Suprapubic skin (tissue), 4 donors: ENCODE measurements around the gene LPCAT1. TPM values are rescaled to one million over a fixed set of nuclear protein-coding genes. Genes with fewer than 3 reads are reported as not detected.

Experiments
- DNase-seq, 2 donors: peaks; one replicate each; pipeline ENCODE4 v3.0.0-alpha.2; 2019; ENCODE audit warnings: low spot score in 2 of 2
- H3K27ac ChIP-seq: fragments of 200-600 bp; sonication (generic); one replicate; pipeline ENCODE4 v1.5.1; 2019
- H3K27me3 ChIP-seq: fragments of 200-600 bp; sonication (generic); one replicate; pipeline ENCODE4 v1.5.1; 2019
- H3K36me3 ChIP-seq: fragments of 200-600 bp; sonication (generic); one replicate; pipeline ENCODE4 v1.5.1; 2019
- H3K4me1 ChIP-seq: fragments of 200-600 bp; sonication (generic); one replicate; pipeline ENCODE4 v1.5.1; 2019
- H3K4me3 ChIP-seq: fragments of 200-600 bp; sonication (generic); one replicate; pipeline ENCODE4 v1.5.1; 2019; ENCODE audit warnings: mild to moderate bottlenecking
- H3K9me3 ChIP-seq: fragments of 200-600 bp; sonication (generic); one replicate; pipeline ENCODE4 v1.5.1; 2019
- EP300 ChIP-seq: sonication (generic); formaldehyde crosslinking; IDR thresholded peaks from one replicate; pipeline ENCODE4 v1.6.1; 2017; ENCODE audit warnings: antibody characterized with exemption
- POLR2A ChIP-seq, 2 donors: fragments of 450-650 bp; IDR thresholded peaks; one replicate each; pipeline ENCODE4 v1.6.1; 2017; ENCODE audit warnings: antibody characterized with exemption in 2 of 2, mild to moderate bottlenecking in 2 of 2, moderate library complexity in 2 of 2
- POLR2AphosphoS5 ChIP-seq, 3 donors: sonication (generic); formaldehyde crosslinking; IDR thresholded peaks; one replicate each; pipeline ENCODE4 v1.6.1; 2017; ENCODE audit warnings: antibody characterized with exemption in 3 of 3
- WGBS: methylation state at CpG from one replicate; pipeline ENCODE4 v1.1.5; 2018; 5-methylcytosine and 5-hydroxymethylcytosine counted together
- total RNA-seq, 4 donors: library from RNA; depleted of rRNA; stranded (reverse); fragments of >200 nt; gene quantifications; one replicate each; pipeline ENCODE4 v1.1.0, GENCODE V29; 2016
- TF ChIP-seq, protein P1 (sequence below), 2 donors: fragments of 200-600 bp in 1 of 2; fragments of 450-650 bp in 1 of 2; sonication (generic) in 1 of 2; IDR thresholded peaks; one replicate each; pipeline ENCODE4 v1.5.1; 2016 to 2019; ENCODE audit warnings: antibody characterized with exemption in 2 of 2, mild to moderate bottlenecking in 1 of 2, moderate library complexity in 1 of 2

LPCAT1 gene
- total RNA-seq, 4 donors from 2014 or later: 11.3 to 21.0 (median 13.8) TPM

DNA sequence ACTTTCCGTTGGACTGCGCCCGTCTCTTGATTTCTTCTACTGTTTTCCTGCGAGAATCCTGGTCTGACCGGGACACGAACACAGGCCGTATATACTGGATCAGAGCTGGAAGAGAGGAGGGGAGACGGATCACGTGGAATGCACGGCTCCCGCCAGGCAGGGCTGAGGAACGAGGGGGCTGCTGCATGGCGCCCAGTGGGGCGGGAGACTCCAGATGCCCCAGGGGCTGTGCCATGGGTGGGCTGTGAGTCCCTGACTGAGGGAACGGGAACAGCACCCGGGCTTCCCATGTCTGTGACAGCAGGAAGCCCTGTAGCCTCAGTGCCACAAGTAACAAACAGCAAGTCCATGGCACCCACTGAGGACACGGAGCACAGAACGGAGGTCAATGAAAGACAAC, 34.0 kb downstream of the LPCAT1 start:
- TF ChIP-seq, protein P1, sequence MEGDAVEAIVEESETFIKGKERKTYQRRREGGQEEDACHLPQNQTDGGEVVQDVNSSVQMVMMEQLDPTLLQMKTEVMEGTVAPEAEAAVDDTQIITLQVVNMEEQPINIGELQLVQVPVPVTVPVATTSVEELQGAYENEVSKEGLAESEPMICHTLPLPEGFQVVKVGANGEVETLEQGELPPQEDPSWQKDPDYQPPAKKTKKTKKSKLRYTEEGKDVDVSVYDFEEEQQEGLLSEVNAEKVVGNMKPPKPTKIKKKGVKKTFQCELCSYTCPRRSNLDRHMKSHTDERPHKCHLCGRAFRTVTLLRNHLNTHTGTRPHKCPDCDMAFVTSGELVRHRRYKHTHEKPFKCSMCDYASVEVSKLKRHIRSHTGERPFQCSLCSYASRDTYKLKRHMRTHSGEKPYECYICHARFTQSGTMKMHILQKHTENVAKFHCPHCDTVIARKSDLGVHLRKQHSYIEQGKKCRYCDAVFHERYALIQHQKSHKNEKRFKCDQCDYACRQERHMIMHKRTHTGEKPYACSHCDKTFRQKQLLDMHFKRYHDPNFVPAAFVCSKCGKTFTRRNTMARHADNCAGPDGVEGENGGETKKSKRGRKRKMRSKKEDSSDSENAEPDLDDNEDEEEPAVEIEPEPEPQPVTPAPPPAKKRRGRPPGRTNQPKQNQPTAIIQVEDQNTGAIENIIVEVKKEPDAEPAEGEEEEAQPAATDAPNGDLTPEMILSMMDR (IDR thresholded peaks at IDR 0.05): no peak
- no peak for TF ChIP-seq POLR2AphosphoS5 (IDR thresholded peaks at IDR 0.05)
- TF ChIP-seq POLR2A (IDR thresholded peaks at IDR 0.05): no peak
- no peak for TF ChIP-seq EP300
- H3K36me3 ChIP-seq: peaks cover 61% of the 10 kb centered on the region

DNA sequence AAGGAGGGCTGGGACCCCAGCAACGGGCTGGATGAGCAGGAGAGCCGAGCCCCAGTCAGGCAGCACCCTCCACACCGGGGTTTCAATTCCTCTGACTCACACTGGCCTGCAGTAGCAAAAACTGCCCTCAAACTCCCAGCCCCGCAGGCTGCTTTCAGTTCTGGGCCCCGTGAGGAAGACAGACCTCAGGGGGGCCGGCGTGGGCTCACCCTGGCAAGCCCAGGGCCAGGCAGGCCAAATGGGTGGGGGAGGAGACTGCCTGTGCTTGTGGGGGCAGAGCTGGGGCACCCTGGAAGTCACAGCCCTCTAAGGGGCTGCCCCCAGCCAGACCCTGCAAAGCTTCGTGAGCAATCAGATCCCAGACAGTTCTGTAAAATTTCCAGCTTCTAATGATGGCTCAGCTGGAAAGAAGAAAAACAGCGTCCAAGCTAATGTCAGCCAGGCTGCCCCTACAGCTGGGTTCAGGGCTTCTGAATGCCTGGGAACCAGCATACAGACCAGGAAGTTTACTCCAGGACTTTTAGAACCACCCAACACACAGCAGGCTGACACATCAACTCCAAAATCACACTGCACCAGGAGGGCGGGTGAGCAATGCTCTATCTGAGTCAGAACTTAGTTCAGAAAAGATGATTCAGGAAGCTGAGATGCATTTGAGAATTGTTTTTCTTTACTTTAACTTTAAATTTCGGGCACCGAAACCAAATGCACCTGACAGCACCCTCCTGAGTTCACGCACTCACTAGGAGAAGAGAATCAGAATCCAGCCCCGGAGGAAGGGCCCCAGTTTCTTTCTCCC, 34.7 kb downstream of the LPCAT1 start:
- Histone ChIP-seq H3K36me3 (peaks cover 55% of the 10 kb centered on the region), H3K4me3 (no peak overlapping the region), H3K9me3 (no peaks in the 10 kb centered on the region), H3K27me3 (no peaks in the 10 kb centered on the region), H3K4me1 (no peaks in the 10 kb centered on the region), H3K27ac (no peak overlapping the region)
- TF ChIP-seq POLR2AphosphoS5 (IDR thresholded peaks at IDR 0.05): no peak
- TF ChIP-seq POLR2A (IDR thresholded peaks at IDR 0.05): no peak
- TF ChIP-seq EP300: no peak
- TF ChIP-seq, protein P1 (IDR thresholded peaks at IDR 0.05): no peak
- no peak for DNase-seq
- 80% methylated on average over 13 of the region's 14 CpGs for WGBS

More for the DNA sequence above, 34.0 kb downstream of the LPCAT1 start:
- Histone ChIP-seq H3K27me3 (no peaks in the 10 kb centered on the region), H3K4me3 (no peak overlapping the region), H3K9me3 (no peaks in the 10 kb centered on the region), H3K4me1 (no peaks in the 10 kb centered on the region), H3K27ac (no peak overlapping the region)
- WGBS: 94% methylated on average over 18 of the region's 18 CpGs
- DNase-seq: no peak

DNA sequence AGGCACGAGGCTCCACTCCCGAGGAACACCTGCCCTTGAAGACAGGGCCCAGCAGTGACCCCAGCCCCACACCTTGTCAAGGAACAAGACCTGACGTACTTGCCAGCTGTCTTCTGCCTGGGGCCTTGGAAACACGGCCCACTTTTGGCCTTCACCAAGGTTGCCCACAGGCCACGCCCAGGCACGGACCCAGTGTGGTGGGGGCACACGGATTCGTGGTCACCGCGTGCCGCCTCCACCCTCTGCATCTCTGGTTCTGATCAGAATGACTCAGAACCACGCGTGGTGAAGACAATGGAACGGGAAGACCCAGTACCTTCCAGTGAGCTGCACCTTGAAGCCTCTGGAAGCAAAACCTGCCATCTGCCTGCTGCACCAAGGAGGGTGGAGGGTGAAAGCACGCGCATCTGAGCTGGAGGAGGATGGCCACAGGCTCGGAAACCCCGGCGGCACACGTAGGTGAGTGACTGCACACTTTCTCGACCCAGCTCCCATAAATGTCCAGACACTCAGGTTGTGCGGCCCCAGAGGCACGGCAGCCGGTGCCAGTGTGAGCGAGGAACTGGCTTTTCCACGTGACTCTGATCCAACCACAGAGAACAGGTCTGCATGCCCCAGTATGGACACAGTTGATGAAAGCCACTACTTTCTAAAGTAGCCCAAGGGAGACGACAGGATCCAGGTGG, 36.5 kb downstream of the LPCAT1 start:
- peaks cover 45% of the 10 kb centered on the region for H3K36me3 ChIP-seq
- 84% methylated on average over 19 of the region's 27 CpGs for WGBS

DNA sequence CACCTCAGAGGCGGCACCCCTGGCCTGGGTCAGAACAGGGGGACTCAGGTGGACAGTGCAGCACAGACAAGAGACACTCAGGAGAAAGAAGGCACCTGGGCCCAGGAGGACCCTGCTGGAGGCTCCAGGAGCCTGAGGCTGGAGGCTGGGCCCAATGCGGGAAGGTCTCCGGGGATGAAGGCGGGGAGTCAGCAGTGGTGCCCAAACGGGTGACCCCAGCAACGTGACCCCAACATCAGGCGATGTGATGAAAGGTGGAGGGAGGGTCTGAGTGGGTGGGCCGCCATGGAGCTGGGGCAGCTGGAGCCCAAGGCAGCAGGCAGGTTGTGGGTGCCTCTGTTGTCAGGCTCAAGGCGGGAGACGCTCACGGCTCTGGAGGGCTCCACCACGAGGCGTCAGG, 37.5 kb downstream of the LPCAT1 start:
- peaks cover 38% of the 10 kb centered on the region for H3K36me3 ChIP-seq
- H3K27me3 ChIP-seq: no peaks in the 10 kb centered on the region
- TF ChIP-seq, protein P1 (IDR thresholded peaks at IDR 0.05): no peak
- no peak for TF ChIP-seq POLR2A (IDR thresholded peaks at IDR 0.05)
- no peak for TF ChIP-seq POLR2AphosphoS5 (IDR thresholded peaks at IDR 0.05)
- no peak for TF ChIP-seq EP300

More for the DNA sequence above, 36.5 kb downstream of the LPCAT1 start:
- no peak for DNase-seq
- H3K9me3 ChIP-seq: no peaks in the 10 kb centered on the region
- no peak overlapping the region for H3K27ac ChIP-seq
- H3K27me3 ChIP-seq: no peaks in the 10 kb centered on the region
- H3K4me3 ChIP-seq: no peak overlapping the region
- H3K4me1 ChIP-seq: no peaks in the 10 kb centered on the region
- TF ChIP-seq POLR2A (IDR thresholded peaks at IDR 0.05) (no peak), EP300 (no peak), POLR2AphosphoS5 (IDR thresholded peaks at IDR 0.05) (no peak)
- TF ChIP-seq, protein P1 (IDR thresholded peaks at IDR 0.05): no peak

DNA sequence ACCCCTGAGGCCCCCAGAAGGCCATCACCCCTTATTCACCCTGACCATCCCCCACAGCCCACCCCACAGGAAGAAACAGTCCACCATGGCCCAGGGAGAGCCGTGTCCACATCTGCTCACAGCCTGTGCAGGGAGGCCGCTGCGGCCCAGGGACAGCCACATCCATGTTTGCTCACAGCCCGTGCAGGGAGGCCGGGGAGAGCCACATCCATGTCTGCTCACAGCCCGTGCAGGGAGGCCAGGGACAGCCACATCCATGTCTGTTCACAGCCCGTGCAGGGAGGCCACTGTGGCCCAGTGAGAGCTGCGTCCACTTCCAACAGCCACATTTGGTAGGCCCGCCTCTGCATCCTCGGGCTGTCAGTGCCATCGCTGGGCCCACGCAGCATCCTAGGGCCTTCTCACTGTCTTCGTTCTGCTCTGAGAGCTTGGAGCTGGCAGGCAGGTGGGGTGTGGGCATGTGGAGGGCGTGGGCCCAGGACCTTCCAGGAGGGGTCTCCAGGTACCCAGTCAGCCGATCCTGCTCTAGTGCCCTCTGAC, 38.1 kb downstream of the LPCAT1 start:
- H3K4me1 ChIP-seq: no peaks in the 10 kb centered on the region
- no peak overlapping the region for H3K4me3 ChIP-seq
- TF ChIP-seq EP300 (no peak), POLR2AphosphoS5 (IDR thresholded peaks at IDR 0.05) (no peak), POLR2A (IDR thresholded peaks at IDR 0.05) (no peak)
- TF ChIP-seq, protein P1 (IDR thresholded peaks at IDR 0.05): no peak
- H3K36me3 ChIP-seq: peaks cover 37% of the 10 kb centered on the region
- H3K9me3 ChIP-seq: no peaks in the 10 kb centered on the region
- H3K27ac ChIP-seq: no peak overlapping the region
- no peaks in the 10 kb centered on the region for H3K27me3 ChIP-seq
- WGBS: 87% methylated on average over 6 of the region's 15 CpGs
- DNase-seq: no peak

More for the DNA sequence above, 37.5 kb downstream of the LPCAT1 start:
- DNase-seq: no peak
- Histone ChIP-seq H3K9me3 (no peaks in the 10 kb centered on the region), H3K4me1 (no peaks in the 10 kb centered on the region), H3K27ac (no peak overlapping the region), H3K4me3 (no peak overlapping the region)
- 97% methylated on average over 12 of the region's 13 CpGs for WGBS
